Measurements from ENCODE around the gene GJC1. TPM values are rescaled to one million over a fixed set of nuclear protein-coding genes. Genes with fewer than 3 reads are reported as not detected.

Gene GJC1
- total RNA-seq, 1 experiment from 2014 or later, result 119 TPM

DNA sequence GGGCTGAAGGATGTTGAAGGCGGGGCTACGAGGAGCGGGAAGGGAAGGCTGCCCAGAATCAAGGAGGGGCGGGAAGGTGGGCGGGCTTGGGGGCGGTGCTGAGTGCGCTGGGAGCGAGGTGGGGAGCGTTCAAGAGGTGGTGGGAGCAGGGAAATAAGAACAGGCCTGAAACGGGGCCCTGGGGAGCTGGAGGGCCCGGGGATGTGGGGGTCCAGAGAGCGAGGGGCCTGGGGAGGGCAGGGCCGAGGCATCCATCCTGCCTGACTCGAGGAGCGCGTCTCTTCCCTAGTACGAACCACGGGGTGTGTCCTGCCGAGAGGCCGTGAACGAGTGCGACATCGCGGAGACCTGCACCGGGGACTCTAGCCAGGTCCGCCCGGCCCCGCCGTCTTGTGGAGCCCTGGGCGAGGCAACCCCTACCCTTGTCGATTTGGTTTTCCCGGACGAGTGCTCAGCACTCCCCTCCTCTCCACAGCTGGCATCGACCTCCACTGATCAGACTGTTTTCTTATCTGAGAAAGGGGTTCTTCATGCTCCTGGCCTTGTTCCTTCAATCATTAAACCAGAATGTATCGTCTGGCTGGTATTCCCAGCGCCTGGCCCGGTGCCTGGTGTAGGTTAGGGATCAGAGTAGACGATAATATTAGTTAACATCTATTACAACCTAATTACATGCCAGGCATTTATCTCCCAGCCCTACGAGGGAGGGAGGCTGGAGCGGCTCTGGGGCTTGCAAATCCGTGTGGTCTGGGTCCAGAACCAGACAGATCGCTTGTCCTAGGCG lies 54.1 kb downstream of the GJC1 start:
- Mint-ChIP-seq H3K4me3 (peak overlapping the region; percentile 72 to 88), H3K4me1 (peaks cover 12 to 19% of the 10 kb centered on the region in 2 experiments; a peak in 3 of 4 replicates), H3K27ac (no peak overlapping the region), H3K9me3 (no peaks in the 10 kb centered on the region), H3K27me3 (ENCODE audit: low read depth) (peaks cover 46% of the 10 kb centered on the region), H3K36me3 (ENCODE audit: insufficient read depth in 1 of 3, low read depth in 3 of 3) (no peaks in the 10 kb centered on the region)
- Histone ChIP-seq H4K8ac (replicated peaks; ENCODE audit: insufficient read length, low read depth, low read length) (no peak overlapping the region), H4K5ac (ENCODE audit: insufficient read length, low read depth, low read length) (no peak overlapping the region), H3K79me2 (ENCODE audit: insufficient read depth, low read length) (no peaks in the 10 kb centered on the region), H3K9ac (ENCODE audit: extremely low read depth, insufficient read length, low read length) (peak overlapping the region; percentile 31), H2AK5ac (ENCODE audit: insufficient read length, low read length) (no peak overlapping the region), H3K23ac (ENCODE audit: insufficient read length, low read depth, low read length) (no peak overlapping the region), H2BK5ac (ENCODE audit: insufficient read length, low read length) (no peak overlapping the region), H3K14ac (ENCODE audit: insufficient read depth, low read length) (no peak overlapping the region), H3K4ac (ENCODE audit: low read depth, low read length) (no peak overlapping the region), H3K27ac (ENCODE audit: insufficient read length, low read depth, low read length) (no peak overlapping the region), H2BK12ac (ENCODE audit: insufficient read length, low read depth, low read length) (no peak overlapping the region), H3K27me3 (ENCODE audit: insufficient read depth, low read length) (peaks cover 4% of the 10 kb centered on the region; the same call in 1 of the 2 replicates), H3K4me1 (ENCODE audit: insufficient read depth, low read length) (no peaks in the 10 kb centered on the region; the same call in 1 of the 2 replicates), H3K23me2 (ENCODE audit: insufficient read length, low read depth, low read length, poor library complexity, severe bottlenecking) (peaks cover 10% of the 10 kb centered on the region), H2BK15ac (ENCODE audit: low read depth, low read length) (no peak overlapping the region), H3K56ac (ENCODE audit: insufficient read length, low read depth, low read length) (no peak overlapping the region), H2BK120ac (ENCODE audit: low read depth, low read length, poor library complexity, severe bottlenecking) (no peak overlapping the region), H3T11ph (ENCODE audit: low read length) (no peak overlapping the region), H4K91ac (ENCODE audit: insufficient read length, low read depth, low read length) (no peak overlapping the region), H3K9me3 (ENCODE audit: control insufficient read depth, low read depth, low read length) (no peaks in the 10 kb centered on the region), H3K79me1 (ENCODE audit: insufficient read depth, low read depth, low read length, poor library complexity, severe bottlenecking) (no peaks in the 10 kb centered on the region), H3K4me2 (ENCODE audit: insufficient read depth, insufficient read length, low read length) (peak overlapping the region; percentile 47), H4K20me1 (ENCODE audit: control insufficient read depth, insufficient read depth, insufficient read length) (no peaks in the 10 kb centered on the region), H2BK20ac (ENCODE audit: low read depth, low read length, poor library complexity, severe bottlenecking) (no peak overlapping the region), H2AFZ (ENCODE audit: low read length) (no peak overlapping the region), H3K18ac (ENCODE audit: insufficient read length, low read depth, low read length) (peak overlapping the region; percentile 11)
- TF ChIP-seq, protein P1, sequence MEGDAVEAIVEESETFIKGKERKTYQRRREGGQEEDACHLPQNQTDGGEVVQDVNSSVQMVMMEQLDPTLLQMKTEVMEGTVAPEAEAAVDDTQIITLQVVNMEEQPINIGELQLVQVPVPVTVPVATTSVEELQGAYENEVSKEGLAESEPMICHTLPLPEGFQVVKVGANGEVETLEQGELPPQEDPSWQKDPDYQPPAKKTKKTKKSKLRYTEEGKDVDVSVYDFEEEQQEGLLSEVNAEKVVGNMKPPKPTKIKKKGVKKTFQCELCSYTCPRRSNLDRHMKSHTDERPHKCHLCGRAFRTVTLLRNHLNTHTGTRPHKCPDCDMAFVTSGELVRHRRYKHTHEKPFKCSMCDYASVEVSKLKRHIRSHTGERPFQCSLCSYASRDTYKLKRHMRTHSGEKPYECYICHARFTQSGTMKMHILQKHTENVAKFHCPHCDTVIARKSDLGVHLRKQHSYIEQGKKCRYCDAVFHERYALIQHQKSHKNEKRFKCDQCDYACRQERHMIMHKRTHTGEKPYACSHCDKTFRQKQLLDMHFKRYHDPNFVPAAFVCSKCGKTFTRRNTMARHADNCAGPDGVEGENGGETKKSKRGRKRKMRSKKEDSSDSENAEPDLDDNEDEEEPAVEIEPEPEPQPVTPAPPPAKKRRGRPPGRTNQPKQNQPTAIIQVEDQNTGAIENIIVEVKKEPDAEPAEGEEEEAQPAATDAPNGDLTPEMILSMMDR (conservative IDR thresholded peaks at IDR 0.05), result no peak
- DNase-seq, result peak; percentile 100
- WGBS (ENCODE audit: extremely low coverage, insufficient read length, low lambda C conversion rate), result no CpG with 5 or more reads among the region's 43 CpGs
